DOHH2 (cell line): ENCODE results near the gene DHRS1.

Source experiments
- H3F3A ChIP-seq: fragments of 200-600 bp; sonication (generic), shearing (Covaris generic); 2 replicates; pipeline ENCODE4 v1.6.0; 2016; ENCODE audit warnings: antibody characterized with exemption, mild to moderate bottlenecking; ENCODE audit not compliant: control insufficient read depth, insufficient read depth
- H3K27ac ChIP-seq: fragments of 200-600 bp; sonication (generic); 2 replicates; pipeline ENCODE4 v1.5.1; 2014; ENCODE audit warnings: low read depth, mild to moderate bottlenecking, low read length, moderate library complexity
- H3K27me3 ChIP-seq: fragments of 200-600 bp; sonication (generic); 2 replicates; pipeline ENCODE4 v1.6.1; 2014; ENCODE audit warnings: mild to moderate bottlenecking, low read length, mixed read lengths; ENCODE audit not compliant: control insufficient read depth
- H3K36me3 ChIP-seq: fragments of 200-600 bp; sonication (generic); 2 replicates; pipeline ENCODE4 v1.6.1; 2014; ENCODE audit warnings: mild to moderate bottlenecking, low read length, moderate library complexity, mixed read lengths; ENCODE audit not compliant: control insufficient read depth
- H3K4me1 ChIP-seq: fragments of 200-600 bp; sonication (generic); 2 replicates; pipeline ENCODE4 v1.6.1; 2014; ENCODE audit warnings: mild to moderate bottlenecking, low read length, mixed read lengths; ENCODE audit not compliant: control insufficient read depth
- H3K4me2 ChIP-seq: fragments of 200-600 bp; sonication (generic); 2 replicates; pipeline ENCODE4 v1.6.0; 2014; ENCODE audit warnings: mild to moderate bottlenecking, low read length, moderate library complexity
- H3K4me3 ChIP-seq: fragments of 200-600 bp; sonication (generic); 2 replicates; pipeline ENCODE4 v1.5.1; 2014; ENCODE audit warnings: mild to moderate bottlenecking, low read length, mixed read lengths
- H3K79me2 ChIP-seq: fragments of 200-600 bp; sonication (generic); 2 replicates; pipeline ENCODE4 v1.6.1; 2014; ENCODE audit warnings: mild to moderate bottlenecking, low read length, mixed read lengths; ENCODE audit not compliant: control insufficient read depth
- H3K9me2 ChIP-seq: fragments of 200-600 bp; sonication (generic); replicated peaks from 2 replicates; pipeline ENCODE4 v1.6.1; 2014; ENCODE audit warnings: mild to moderate bottlenecking, low read length, mixed read lengths; ENCODE audit not compliant: control insufficient read depth
- H3K9me3 ChIP-seq: fragments of 200-600 bp; sonication (generic); 2 replicates; pipeline ENCODE4 v1.6.1; 2014; ENCODE audit warnings: antibody characterized with exemption, low read length, mixed read lengths; ENCODE audit not compliant: control insufficient read depth, insufficient read depth
- H4K20me1 ChIP-seq: fragments of 200-600 bp; sonication (generic); 2 replicates; pipeline ENCODE4 v1.6.0; 2014; ENCODE audit warnings: low read depth, mild to moderate bottlenecking, antibody characterized with exemption, low read length, moderate library complexity; ENCODE audit not compliant: control insufficient read depth, insufficient read depth
- EZH2phosphoT487 ChIP-seq: fragments of 200-600 bp; sonication (generic); IDR thresholded peaks from 2 replicates; pipeline ENCODE4 v1.6.1; 2017; ENCODE audit warnings: borderline replicate concordance, mild to moderate bottlenecking, antibody characterized with exemption, low read length, moderate library complexity, mixed read lengths
- TF ChIP-seq, protein P1 (sequence below): fragments of 200-600 bp; sonication (generic); IDR thresholded peaks from one replicate; pipeline ENCODE4 v1.5.1; 2014; ENCODE audit warnings: antibody characterized with exemption, mild to moderate bottlenecking, low read depth, low read length; ENCODE audit not compliant: poor library complexity, severe bottlenecking

The DHRS1 gene

DNA sequence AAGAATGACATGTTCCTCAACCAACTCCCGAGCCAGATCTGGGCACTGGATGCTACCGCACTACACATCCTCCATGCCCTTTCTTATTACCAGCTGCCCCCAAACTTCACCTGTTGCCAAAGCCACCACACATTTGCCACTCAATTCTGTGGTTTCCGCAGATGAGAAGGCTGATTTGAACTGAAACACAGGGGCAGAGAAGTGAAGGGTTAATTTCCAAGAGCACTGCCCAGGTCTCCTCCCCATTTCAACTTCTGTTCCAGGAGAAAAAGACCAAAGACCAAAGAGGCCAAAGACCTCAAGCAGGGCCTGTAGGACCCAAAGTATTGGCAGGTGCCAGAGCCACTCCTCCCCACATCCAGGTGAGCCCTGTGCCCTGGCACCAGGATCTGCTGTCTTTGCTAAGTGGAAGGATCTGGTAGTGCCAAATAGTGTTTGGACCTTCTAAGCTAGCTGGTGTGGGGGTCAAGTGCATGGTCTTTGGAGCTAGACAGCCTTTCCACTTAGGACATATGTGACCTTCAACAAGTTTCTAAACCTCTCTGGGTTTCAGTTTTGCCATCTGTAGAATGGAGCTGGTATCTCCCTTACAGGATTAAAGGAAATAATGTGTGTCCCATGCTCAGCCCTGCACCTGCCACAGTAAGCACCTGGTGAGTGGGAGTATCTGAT, 8.0 kb downstream of the DHRS1 start:
- peaks cover under 1% of the 10 kb centered on the region for H3K4me1 ChIP-seq
- no peaks in the 10 kb centered on the region for H4K20me1 ChIP-seq
- H3K4me2 ChIP-seq: no peak overlapping the region
- TF ChIP-seq, protein P1, sequence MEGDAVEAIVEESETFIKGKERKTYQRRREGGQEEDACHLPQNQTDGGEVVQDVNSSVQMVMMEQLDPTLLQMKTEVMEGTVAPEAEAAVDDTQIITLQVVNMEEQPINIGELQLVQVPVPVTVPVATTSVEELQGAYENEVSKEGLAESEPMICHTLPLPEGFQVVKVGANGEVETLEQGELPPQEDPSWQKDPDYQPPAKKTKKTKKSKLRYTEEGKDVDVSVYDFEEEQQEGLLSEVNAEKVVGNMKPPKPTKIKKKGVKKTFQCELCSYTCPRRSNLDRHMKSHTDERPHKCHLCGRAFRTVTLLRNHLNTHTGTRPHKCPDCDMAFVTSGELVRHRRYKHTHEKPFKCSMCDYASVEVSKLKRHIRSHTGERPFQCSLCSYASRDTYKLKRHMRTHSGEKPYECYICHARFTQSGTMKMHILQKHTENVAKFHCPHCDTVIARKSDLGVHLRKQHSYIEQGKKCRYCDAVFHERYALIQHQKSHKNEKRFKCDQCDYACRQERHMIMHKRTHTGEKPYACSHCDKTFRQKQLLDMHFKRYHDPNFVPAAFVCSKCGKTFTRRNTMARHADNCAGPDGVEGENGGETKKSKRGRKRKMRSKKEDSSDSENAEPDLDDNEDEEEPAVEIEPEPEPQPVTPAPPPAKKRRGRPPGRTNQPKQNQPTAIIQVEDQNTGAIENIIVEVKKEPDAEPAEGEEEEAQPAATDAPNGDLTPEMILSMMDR: no peak
- TF ChIP-seq EZH2phosphoT487: no peak
- no peaks in the 10 kb centered on the region for H3K27me3 ChIP-seq
- H3K36me3 ChIP-seq: peaks cover 33% of the 10 kb centered on the region
- H3K79me2 ChIP-seq: no peaks in the 10 kb centered on the region
- H3F3A ChIP-seq: no peaks in the 10 kb centered on the region
- H3K9me3 ChIP-seq: no peaks in the 10 kb centered on the region
- H3K9me2 ChIP-seq: no peaks in the 10 kb centered on the region
- no peak overlapping the region for H3K4me3 ChIP-seq
- no peak overlapping the region for H3K27ac ChIP-seq

DNA sequence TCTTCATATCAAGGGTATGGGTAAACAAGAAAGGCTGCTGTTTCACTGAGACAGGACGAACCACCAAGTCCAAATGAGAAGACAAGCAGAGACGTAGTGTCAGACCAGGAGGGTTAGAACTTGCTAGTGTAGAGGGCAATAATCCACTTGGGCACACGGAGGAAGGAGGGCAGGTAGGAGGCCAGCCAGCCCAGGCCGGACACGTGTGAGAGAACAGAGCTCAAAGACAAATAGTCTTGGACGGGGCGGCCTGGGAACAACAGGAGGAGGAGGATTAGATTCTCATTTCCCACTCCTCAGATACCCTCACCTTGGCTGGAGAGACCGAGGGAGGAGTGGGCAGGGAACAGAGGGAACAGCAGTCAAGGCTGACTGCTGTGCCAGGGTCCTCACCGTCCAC, 8.8 kb downstream of the DHRS1 start:
- Histone ChIP-seq H3F3A (no peaks in the 10 kb centered on the region), H3K9me2 (no peaks in the 10 kb centered on the region), H3K4me3 (no peak overlapping the region), H3K4me2 (no peak overlapping the region), H3K79me2 (no peaks in the 10 kb centered on the region), H3K4me1 (no peaks in the 10 kb centered on the region), H3K36me3 (peaks cover 24% of the 10 kb centered on the region), H3K9me3 (no peaks in the 10 kb centered on the region), H4K20me1 (no peaks in the 10 kb centered on the region), H3K27ac (no peak overlapping the region), H3K27me3 (no peaks in the 10 kb centered on the region)
- TF ChIP-seq EZH2phosphoT487: no peak
- TF ChIP-seq, protein P1: no peak

DNA sequence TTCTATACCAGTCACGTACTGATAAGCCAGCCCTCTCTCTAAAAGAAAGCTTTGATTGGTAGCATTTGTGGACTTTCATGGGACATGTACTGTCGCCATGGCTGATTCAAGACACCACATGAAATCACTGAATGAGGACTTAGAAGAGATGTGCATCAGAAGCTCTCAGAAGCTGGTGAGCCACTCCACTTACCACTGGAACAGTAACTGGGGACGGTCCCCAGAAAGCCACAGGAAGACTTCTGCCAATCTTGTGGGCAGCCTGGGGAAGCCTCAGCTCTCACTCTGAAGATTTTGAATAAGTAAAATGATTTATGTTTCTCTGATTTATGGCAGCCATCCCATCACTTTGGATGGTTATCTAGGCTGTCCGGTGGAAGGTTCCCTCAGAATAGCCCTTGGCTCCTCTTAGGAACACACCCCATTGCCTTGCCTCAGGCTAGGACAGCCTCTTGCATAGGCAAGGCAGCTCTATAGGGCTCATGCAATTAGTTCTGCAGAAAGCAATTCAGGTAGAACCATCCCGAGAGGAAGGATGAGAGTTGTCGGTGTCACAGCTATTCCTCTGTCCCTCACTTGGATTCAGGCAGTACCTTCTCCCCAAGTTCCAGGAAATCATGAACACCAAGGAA, 9.8 kb downstream of the DHRS1 start:
- Histone ChIP-seq H3K4me1 (no peaks in the 10 kb centered on the region), H3K4me2 (no peak overlapping the region), H4K20me1 (no peaks in the 10 kb centered on the region), H3K36me3 (peaks cover 21% of the 10 kb centered on the region), H3K79me2 (no peaks in the 10 kb centered on the region), H3K4me3 (no peak overlapping the region), H3K9me3 (no peaks in the 10 kb centered on the region), H3F3A (no peaks in the 10 kb centered on the region), H3K27ac (no peak overlapping the region), H3K9me2 (no peaks in the 10 kb centered on the region), H3K27me3 (no peaks in the 10 kb centered on the region)
- TF ChIP-seq, protein P1: no peak
- no peak for TF ChIP-seq EZH2phosphoT487
